ENCODE results near the gene UBE2G1.

DNA sequence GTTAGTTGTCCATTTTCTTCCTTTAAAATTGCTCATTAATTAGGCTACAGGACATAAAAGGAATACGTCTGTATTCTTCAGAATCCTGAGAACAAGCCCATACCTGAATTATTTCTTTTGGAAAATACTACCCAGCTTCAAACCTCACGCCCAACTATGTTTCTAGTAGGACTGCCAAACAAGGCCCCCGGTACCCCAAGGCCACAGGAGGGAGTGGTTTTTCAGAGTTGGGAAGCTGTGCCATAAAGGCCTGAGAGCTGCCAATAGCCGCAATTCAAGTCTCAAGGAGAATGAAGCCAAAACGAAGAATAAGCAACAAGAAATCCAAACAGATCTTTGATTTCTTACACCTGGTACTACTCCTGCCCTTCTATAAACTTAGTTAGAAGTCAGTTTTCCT, 48.3 kb downstream of the UBE2G1 start:
- TF ChIP-seq, protein P1, sequence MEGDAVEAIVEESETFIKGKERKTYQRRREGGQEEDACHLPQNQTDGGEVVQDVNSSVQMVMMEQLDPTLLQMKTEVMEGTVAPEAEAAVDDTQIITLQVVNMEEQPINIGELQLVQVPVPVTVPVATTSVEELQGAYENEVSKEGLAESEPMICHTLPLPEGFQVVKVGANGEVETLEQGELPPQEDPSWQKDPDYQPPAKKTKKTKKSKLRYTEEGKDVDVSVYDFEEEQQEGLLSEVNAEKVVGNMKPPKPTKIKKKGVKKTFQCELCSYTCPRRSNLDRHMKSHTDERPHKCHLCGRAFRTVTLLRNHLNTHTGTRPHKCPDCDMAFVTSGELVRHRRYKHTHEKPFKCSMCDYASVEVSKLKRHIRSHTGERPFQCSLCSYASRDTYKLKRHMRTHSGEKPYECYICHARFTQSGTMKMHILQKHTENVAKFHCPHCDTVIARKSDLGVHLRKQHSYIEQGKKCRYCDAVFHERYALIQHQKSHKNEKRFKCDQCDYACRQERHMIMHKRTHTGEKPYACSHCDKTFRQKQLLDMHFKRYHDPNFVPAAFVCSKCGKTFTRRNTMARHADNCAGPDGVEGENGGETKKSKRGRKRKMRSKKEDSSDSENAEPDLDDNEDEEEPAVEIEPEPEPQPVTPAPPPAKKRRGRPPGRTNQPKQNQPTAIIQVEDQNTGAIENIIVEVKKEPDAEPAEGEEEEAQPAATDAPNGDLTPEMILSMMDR (optimal IDR thresholded peaks at IDR 0.05 in 1 of 3, IDR thresholded peaks at IDR 0.05 in 1 of 3, conservative IDR thresholded peaks at IDR 0.05 in 1 of 3; ENCODE audit: extremely low read depth in 1 of 3, insufficient read depth in 2 of 3, low read length in 3 of 3) = no peak
- no peak for TF ChIP-seq EZH2 (IDR thresholded peaks at IDR 0.05; ENCODE audit: low read length)
